Stimulated activated CD8-positive, alpha-beta memory T cell treated with anti-CD3 and anti-CD28 coated beads, Interleukin-4, amount 100 ng/mL, for 4 hours (primary cell): ENCODE results near the gene RTL3.
"Not testable (repeated sequence)": the region's sequence is repeated elsewhere in the genome, so short reads cannot be mapped to it uniquely, and the experiment has no call there.

Source experiments
- DNase-seq, 2 donors: peaks; one replicate each; pipeline ENCODE4 v3.0.0-alpha.2; 2020; ENCODE audit warnings: low read depth in 2 of 2, low spot score in 1 of 2

Gene RTL3, protein sequence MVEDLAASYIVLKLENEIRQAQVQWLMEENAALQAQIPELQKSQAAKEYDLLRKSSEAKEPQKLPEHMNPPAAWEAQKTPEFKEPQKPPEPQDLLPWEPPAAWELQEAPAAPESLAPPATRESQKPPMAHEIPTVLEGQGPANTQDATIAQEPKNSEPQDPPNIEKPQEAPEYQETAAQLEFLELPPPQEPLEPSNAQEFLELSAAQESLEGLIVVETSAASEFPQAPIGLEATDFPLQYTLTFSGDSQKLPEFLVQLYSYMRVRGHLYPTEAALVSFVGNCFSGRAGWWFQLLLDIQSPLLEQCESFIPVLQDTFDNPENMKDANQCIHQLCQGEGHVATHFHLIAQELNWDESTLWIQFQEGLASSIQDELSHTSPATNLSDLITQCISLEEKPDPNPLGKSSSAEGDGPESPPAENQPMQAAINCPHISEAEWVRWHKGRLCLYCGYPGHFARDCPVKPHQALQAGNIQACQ

DNA sequence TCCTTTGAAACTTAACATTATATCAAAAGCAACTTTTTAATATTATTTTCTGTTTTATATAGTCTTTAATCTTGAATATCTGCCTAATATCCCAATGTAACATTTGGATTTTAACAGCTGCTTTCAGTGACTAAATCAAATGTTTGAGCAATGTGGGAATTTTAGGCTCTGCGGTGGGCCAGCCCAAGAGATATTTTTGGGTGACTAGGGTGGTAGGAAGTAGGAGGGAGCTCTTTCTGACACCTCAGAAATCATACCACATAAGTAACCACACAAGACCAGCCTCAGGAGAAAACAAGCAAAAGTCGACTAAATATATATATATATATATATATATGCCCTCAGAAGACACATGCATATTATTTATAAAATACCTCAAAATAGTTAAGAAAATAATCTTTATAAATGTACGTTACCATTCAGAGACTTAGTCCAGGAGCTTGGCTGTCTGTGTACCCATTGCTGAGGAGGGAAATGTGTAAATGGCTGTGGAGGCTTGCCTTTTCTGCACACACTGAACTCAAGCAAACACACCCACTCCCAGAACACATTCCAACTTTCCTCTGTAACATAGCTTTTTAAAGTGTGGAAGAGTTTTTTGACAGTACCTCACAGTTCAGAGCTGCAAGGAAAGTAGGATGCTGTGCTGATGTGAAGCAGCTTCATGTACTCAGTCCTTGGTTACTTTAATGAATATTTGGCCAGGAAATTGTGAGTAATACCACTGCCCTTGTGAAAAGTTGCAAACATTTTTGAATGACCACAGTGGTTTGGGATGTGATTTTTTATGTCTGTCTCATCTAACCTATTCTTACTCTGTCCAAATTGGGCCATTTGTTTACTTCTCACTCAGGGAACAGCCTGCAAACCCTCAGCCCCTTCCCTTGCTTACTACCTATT is at the start of gene RTL3:
Gene RTL3 (minus strand): TSS at position 484 of the 900 bp plus-strand sequence. CDS start 908 bp downstream, outside the sequence.
- no peak for DNase-seq

DNA sequence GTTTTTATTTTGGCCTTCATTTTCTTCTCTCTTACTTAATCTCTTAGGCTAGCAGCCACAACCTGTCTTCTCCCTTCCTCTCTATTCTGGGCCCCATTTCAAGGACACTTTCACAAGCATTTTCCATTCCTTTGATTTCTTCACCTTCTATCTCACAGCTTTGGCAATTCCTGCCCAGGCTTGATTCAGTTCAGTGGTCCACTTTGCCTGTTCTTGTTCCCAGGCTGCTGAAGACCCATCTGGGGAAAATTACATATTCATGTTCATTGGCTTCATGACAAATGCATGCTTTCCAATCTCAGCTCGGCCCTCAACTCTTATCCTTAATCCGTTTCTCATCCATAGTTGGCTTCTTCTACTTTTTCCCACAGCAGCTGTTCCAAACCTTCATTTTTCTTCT is 49.7 kb upstream of the RTL3 start:
- DNase-seq, result no peak

DNA sequence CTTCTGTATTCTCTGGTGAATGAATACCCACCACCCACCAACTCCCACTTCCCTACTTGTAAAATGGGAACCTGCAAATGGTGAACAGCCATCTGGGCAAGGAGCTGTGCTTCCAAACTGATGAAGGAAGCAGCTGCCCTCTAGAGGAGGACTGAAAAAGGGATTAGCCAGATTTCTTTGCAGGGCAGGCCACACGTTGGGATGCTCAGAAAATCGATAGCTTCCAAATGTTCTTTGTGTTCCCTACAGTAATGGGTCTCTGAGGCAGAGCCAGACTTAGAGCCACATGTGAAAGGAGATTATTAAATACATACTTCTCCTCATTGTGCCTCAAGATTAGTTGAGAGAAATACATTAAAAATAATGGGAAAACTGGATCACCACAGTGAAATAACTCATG is 49.1 kb upstream of the RTL3 start:
- DNase-seq, result no peak

DNA sequence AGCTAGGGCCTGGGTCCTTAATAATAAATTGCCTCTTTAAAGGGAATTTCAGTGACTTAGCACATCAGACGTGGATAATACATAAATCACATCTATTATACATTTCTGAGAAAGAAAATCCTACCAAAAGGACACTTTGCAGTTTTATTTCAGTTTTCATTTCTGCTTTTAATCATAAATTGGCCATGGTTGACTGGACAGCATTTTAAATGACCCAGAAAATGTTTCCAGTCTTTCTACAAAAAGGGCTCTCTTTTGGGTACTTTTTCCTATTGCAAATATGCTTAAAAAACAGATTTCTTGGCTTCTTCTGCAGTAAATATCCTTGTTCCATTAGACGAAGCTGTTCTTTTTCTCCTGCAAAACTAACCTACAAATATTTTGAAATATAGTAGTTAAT is 46.9 kb upstream of the RTL3 start:
- DNase-seq, result no peak

DNA sequence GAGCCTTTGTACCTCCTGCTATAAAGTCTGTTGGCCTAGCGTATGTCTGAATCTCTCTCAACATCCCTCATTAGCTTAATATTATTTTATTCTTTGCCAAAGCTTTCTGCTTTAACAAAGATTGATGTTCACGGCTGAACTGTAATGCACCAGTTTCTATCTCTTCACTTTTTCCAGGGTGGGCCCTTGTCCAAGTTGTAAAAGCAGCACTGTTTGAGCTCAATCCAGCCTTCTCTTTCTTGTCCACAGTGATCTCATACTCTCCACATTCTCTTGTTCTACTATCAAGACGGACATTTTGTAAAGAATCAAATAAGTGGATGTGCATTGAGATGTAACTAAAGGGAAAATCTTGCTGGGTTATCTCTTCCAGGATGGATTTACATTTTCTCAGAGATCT is 34.4 kb upstream of the RTL3 start:
- DNase-seq, result no peak

DNA sequence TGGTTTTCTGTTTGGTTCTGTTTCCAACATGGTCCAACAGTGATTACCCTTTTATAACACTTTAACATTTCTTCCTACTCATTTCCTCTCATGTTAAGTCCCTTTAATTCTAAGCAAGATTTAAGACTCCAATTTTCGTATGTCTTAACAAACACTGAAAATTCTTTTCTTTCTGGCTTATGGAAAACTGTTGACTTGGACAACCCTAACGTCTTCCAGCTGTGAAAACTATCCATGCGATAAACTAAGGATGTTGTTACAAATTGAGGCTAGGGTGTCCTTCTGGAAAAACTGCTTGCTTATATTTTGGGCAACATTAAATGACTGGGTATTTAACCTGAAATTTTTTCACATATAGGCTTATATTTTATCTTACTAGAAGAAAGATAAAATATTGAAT is 33.9 kb upstream of the RTL3 start:
- DNase-seq, result no peak

DNA sequence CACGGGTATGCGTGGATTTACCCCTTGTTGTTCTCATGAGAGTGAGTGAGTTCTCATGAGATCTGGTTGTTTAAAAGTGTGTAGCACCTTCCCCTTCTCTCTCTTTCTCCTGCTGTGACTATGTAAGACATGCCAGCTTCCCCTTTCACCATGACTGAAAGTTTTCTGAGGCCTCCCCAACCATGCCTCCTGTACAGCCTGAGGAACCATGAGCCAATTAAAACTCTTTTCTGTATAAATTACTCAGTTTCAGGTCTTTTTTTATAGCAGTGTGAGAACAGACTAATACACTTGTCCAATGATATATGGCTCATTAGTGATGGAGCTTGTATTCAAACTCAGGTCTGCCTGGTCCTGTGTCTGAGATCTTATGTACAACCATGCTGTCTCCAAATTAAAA is 28.5 kb upstream of the RTL3 start:
- DNase-seq, result no peak

DNA sequence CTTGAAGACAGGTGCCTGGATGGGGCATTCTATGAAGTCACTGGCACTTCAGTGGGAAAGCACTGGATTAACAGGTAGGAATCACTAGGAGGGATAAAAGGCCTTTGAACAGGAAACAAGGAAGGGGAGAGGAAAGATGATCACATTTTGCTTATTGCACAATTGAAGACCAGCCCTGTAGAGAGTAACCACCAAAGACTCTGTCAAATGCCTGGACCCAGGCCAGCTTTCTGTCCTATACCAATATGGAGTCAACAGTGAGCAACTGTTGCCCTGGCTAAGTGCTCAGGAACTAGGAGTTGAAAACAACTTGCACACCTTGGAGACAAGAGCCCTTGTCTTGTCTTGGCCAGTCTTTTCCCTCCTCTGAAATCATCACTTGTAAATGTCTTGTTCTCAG is 14.1 kb upstream of the RTL3 start:
- DNase-seq, result no peak

DNA sequence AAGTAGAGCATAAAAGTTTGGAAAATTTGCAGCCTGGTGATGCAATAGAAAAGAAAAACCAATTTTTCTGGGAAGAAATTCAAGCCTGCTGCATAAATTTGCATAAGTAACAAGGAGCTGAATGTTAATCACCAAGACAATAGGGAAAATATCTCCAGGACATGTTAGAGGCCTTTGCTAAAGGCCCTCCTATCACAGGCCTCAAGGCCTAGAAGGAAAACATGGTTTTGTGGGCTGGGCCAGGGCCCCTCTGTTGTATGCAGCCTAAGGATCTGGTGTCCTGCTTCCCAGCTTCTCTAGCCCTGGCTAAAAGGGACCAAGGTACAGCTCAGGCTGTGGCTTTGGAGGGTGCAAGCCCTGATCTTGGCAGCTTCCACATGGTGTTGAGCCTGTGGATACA is 6.2 kb upstream of the RTL3 start:
- DNase-seq, result no peak

DNA sequence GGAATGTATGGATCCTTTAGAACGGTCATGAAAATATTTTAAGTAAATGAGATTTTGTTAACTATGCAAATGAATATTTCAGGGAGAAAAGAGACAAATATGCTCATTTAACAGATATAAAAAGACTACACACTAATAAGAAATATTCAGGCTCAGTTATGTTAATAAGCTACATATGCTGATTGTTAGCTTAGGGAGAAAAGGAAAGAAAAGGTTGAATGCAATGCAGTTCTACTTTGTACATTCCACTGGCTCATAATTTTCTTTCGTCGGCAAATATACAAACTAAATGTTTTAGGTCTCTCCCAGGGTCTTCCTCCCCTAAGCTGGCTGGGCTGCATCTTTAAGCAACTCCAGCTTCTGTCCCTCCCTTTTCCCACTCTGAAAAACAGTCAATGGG is 2.7 kb upstream of the RTL3 start:
- no peak for DNase-seq

DNA sequence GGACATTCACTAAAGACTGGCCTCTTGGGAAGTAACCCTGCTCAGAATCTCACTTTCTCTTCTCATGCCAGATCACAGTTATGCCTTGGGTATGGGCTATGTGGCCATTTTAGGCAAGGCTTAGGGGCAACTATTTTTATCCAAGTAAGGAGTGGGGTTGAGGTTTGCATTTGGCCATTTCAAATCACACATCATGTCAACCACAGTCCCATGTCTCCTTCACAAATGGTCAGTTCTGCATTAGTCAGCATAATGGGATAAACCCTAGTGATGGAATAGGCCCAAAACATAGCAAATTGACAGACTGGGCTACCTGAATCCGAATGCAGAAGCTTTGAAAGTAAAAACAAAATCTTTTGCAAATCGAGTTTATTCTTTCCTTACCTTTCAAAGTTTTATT is 827 bp upstream of the RTL3 start:
- DNase-seq, result no peak

DNA sequence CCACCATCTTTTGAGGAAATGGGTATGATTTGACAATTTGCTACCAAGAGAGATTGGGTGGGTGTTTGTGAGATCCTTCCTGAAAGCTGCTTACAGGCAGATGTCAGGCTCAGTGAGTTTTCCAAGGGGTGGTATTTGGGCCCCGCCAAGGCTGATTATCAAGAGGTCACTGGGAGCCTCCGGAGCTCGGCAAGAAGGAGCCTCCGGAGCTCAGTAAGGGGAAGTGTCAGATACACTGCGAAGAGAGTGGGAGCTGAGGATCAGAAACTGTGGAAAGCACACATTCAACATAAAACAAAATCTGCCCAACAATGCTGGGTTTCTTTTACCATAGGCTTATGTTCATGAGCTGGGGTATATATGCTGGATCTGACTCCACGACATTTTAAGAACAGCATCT is 714 bp downstream of the RTL3 start:
- DNase-seq, result no peak

DNA sequence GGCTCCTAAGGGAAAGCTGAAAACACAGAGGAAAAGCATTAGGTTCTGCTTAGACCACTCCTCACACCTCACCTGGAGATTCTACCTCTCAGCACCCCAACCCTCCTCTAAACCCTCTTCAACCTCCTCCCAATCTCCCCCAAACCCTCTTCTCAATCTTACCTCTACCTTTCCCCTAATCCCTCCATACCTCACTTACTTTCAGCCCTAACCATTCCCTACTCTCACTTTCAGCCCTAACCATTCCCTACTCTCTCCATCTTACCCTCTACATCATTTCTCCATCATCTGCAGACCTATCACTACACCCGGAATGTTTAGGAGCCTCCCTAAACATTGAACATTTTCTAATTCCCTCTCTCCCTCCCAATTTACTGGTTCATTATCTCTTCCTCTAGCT is 3.5 kb downstream of the RTL3 start:
- DNase-seq, result no peak

DNA sequence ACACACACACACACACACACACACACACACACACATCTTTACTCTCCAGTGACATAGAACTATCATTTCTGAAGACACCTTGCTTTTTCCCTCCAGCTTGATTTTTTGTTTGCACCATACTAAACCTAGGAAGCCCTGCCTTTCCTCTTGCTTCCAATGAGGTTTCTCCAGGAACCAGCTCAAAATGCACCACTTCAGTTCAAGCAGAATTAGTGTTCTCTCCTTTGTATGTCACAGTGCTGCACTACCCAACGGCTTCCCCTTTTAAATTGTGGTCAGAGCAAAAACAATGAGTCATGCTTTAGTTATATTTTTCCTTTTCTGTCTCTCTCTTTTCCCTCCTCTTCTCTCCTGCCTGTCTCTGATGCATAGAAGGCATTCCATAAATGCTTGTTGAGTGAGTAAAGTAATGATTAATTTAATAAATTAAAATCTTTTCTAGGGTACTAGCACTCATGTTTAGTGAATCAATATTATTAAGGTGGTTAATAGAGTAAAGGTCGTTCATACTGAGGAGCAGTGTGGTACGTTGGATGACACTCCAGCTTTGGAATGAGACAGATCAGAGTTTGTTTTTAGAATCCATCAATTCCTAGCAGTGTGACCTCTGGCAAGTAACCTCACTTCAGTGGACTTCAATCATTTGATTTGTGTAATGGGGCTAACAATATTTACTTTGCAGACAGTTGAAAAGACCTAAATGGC is 5.9 kb downstream of the RTL3 start:
- DNase-seq, result no peak

DNA sequence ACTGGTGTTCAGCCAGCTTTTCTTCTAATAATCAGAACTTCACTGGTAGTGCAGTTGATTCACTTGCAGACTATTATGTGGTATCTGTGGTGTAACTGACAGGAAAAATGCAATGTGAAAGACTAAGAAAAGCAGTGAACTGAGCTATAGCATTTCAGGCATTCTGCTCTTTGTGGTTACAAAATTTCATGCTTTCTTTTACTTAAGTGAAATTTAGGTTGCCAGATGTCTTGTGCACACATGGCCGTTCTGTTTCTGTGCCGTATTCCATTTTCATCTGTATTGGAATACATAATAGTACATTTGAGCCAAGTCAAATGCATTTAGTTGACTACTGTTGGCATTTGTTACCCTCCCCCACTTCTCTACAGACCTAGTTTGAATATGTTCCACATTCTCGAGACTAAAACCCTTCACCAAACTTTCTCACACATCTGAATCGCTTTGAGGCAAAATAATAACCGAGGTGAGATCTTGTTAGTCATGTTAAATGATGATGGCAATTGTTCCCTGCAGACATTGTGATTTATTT is 8.2 kb downstream of the RTL3 start:
- no peak for DNase-seq

DNA sequence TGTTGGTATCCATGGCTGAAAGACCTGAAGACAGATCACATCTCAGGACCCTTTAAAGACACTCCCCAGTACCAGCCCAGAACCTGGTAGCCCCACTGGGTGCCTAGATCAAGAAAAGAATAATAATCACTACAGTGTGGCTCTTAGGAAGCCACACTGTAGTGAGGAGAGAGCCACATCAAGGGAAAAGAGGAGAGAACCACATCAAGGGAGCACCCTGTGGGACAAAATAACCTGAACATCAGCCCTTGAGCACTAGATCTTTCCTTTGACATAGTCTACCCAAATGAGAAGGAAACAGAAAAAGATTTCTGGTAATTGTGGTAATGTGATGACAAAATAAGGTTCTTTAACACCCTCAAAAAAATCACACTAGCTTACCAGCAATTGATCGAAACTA is 15.3 kb downstream of the RTL3 start:
- DNase-seq, result no peak

DNA sequence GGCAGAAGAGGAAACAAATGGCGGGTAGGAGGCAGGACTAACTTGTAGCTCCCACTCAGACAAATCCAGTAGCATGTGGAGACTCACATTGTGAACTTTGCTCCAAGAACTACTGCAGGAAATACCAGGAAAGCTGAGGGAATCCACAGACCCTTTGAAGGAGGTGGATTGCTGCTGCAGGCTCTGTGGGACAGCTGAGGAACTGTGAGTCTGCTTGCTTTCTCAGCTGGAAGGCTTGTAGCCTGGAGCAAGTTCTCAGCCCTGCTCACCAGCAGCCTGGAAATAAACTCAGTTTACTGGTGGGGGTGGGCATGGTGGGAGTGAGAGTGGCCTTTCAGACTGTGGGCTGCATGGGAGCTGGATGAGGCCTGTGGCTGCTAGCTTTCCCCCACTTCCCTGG is 16.0 kb downstream of the RTL3 start:
- no peak for DNase-seq

DNA sequence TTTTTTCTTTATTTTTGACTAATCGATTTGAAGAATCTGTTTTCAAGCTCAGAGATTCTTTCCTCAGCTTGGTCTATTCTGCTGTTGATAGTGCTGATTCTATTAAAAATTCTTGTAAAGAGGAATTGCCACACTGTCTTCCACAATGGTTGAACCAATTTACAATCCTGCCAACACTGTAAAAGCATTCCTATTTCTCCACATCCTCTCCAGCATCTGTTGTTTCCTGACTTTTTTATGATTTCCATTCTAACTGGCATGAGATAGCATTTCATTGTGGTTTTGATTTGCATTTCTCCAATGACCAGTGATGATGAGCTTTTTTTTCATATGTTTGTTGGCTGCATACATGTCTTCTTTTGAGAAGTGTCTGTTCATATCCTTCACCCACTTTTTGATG is 23.0 kb downstream of the RTL3 start:
- DNase-seq, result not testable (repeated sequence)

DNA sequence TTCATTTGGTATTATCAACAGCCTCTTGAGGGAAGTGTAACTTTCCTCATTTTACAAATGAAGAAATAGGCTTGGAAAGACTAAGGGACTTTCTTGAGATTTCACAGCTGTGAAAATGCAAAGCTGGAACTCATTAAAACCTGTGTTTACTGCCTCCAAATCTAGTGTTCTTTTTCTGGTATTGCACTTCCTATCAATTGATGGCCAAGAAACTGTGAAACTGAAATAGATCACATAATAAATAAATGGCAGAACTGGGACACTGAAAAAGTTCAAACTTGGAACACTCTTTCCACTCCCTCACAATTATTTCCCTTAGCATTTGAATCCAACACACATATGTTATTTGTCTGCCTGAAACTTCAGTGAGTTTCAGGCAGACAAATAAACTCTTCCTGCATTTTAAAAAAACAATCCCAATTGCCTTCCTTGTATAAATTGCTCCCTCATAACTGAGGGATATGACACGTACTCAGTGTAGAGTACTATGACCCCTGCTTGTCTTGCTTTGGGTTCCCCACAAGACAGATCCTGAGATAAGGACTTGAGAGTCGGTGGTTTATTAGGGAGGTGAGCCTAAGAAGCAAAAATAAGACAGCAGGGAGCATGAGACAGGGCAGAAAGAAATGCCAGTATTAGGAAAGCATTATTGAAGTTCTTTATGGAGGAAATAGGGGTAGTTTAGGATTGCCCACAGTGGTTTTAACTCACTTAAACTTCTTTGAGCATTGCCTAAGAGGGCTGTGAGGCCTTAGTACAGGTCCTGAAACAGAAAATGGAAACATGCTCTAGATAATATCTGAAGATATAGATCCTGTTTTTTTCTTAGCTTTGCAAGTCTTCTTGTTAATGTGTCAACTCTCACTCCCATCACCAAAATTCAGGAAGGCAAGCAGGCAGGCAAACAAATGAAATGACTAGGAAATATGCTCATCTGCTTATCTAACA is 33.9 kb downstream of the RTL3 start:
- DNase-seq, result no peak

DNA sequence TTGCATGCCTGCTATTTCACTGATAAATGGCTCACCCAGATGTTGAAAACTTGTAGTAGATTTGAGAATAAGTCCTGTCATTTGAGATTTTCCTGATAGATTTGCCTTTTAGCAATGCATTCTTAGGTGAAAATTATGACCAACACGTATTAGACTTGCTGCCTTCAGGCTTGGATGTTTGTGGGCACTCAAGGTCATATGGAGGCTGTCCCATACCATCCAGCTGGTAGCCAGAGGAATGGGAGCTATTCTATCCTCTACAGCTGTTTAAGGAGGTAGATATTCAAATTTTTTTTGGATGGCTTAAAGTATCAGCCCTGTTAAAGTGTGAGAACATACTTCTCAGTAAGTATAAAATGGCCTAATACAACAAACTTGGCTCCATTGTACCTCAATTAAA is 34.7 kb downstream of the RTL3 start:
- DNase-seq, result no peak
